Epithelial cell of proximal tubule (primary cell): ENCODE measurements around the gene TIAM2. TPM values are rescaled to one million over a fixed set of nuclear protein-coding genes. Genes with fewer than 3 reads are reported as not detected.

Experiments
- DNase-seq: peaks from one replicate; pipeline ENCODE4 v3.0.0-alpha.2; 2011; ENCODE audit warnings: low read depth
- H3K4me3 ChIP-seq: 2 replicates; pipeline ENCODE4 v1.5.1; 2011; ENCODE audit warnings: low read depth, mild to moderate bottlenecking, low read length
- CTCF ChIP-seq: conservative IDR thresholded peaks from 2 replicates; pipeline ENCODE4 v1.5.1; 2012; ENCODE audit warnings: low read depth, mild to moderate bottlenecking, low read length
- total RNA-seq: library from RNA; depleted of rRNA; stranded (reverse); fragments of >200 nt; gene quantifications from 2 replicates; pipeline ENCODE4 v1.2.3, GENCODE V29; 2015

The TIAM2 gene
- total RNA-seq, 1 donor from 2014 or later, result 9.9 TPM

- no peak overlapping the region for H3K4me3 ChIP-seq
- DNase-seq, result no peak
- TF ChIP-seq CTCF, result no peak
Measured at GRCh38 chr6:155232848-155233247, 237.7 kb downstream of the TIAM2 start.

GRCh38 chr6:155234167-155234566, 239.1 kb downstream of the TIAM2 start:
- H3K4me3 ChIP-seq, result no peak overlapping the region
- DNase-seq, result no peak
- no peak for TF ChIP-seq CTCF

GRCh38 chr6:155234687-155235086, 239.6 kb downstream of the TIAM2 start:
- no peak overlapping the region for H3K4me3 ChIP-seq
- TF ChIP-seq CTCF, result no peak
- DNase-seq, result no peak

- no peak for DNase-seq
- no peak overlapping the region for H3K4me3 ChIP-seq
- TF ChIP-seq CTCF, result no peak
Measured at GRCh38 chr6:155235087-155235486, 240.0 kb downstream of the TIAM2 start.

GRCh38 chr6:155237613-155238012, 242.5 kb downstream of the TIAM2 start:
- no peak for TF ChIP-seq CTCF
- H3K4me3 ChIP-seq, result no peak overlapping the region
- no peak for DNase-seq

- DNase-seq, result no peak
- no peak for TF ChIP-seq CTCF
- no peak overlapping the region for H3K4me3 ChIP-seq
Measured at GRCh38 chr6:155240905-155241600, 245.9 kb downstream of the TIAM2 start.

- TF ChIP-seq CTCF, result no peak
- no peak overlapping the region for H3K4me3 ChIP-seq
- DNase-seq, result no peak
Measured at GRCh38 chr6:155241966-155242365, 246.9 kb downstream of the TIAM2 start.
